Liver (tissue), 9 donors: ENCODE results near the gene IGSF3. TPM values are rescaled to one million over a fixed set of nuclear protein-coding genes. Genes with fewer than 3 reads are reported as not detected.

Experiments
- DNase-seq: peaks from one replicate; pipeline ENCODE4 v3.0.0-alpha.2; 2017; ENCODE audit warnings: low spot score
- H3K27ac ChIP-seq, 2 donors: one replicate each; pipeline ENCODE4 v1.7.0; 2013; ENCODE audit warnings: inconsistent platforms in 2 of 2, low read length in 2 of 2, control low read depth in 1 of 2, low read depth in 1 of 2, mild to moderate bottlenecking in 1 of 2
- H3K27me3 ChIP-seq, 4 donors: one replicate each; pipeline versions ENCODE4 v1.6.1 to v1.7.0; 2013; ENCODE audit warnings: low read length in 3 of 4, inconsistent platforms in 1 of 4, mild to moderate bottlenecking in 1 of 4, moderate library complexity in 1 of 4; ENCODE audit not compliant: control insufficient read depth in 4 of 4, insufficient read depth in 4 of 4
- H3K36me3 ChIP-seq, 4 donors: one replicate each; pipeline versions ENCODE4 v1.6.1 to v1.7.0; 2013; ENCODE audit warnings: low read length in 3 of 4, mild to moderate bottlenecking in 3 of 4, low read depth in 1 of 4, moderate library complexity in 1 of 4; ENCODE audit not compliant: control insufficient read depth in 4 of 4, insufficient read depth in 3 of 4
- H3K4me1 ChIP-seq, 4 donors: one replicate each; pipeline versions ENCODE4 v1.6.1 to v1.7.0; 2013; ENCODE audit warnings: low read length in 3 of 4, mild to moderate bottlenecking in 3 of 4, moderate library complexity in 1 of 4; ENCODE audit not compliant: control insufficient read depth in 4 of 4, insufficient read depth in 4 of 4
- H3K4me3 ChIP-seq, 3 donors: one replicate each; pipeline versions ENCODE4 v1.6.1 to v1.7.0; 2013; ENCODE audit warnings: low read length in 3 of 3, control low read depth in 1 of 3, low read depth in 1 of 3, mild to moderate bottlenecking in 1 of 3
- H3K9ac ChIP-seq, 2 donors: one replicate each; pipeline ENCODE4 v1.7.0; 2013; ENCODE audit warnings: low read length in 2 of 2, mild to moderate bottlenecking in 2 of 2, moderate library complexity in 2 of 2, control low read depth in 1 of 2, low read depth in 1 of 2
- H3K9me3 ChIP-seq, 4 donors: one replicate each; pipeline versions ENCODE4 v1.6.1 to v1.7.0; 2013; ENCODE audit warnings: low read length in 3 of 4; ENCODE audit not compliant: control insufficient read depth in 4 of 4
- ATF3 ChIP-seq: IDR thresholded peaks from 2 replicates; pipeline ENCODE4 v1.6.1; 2016; ENCODE audit warnings: antibody characterized with exemption
- CTCF ChIP-seq: fragments of 150-350 bp; IDR thresholded peaks from 2 replicates; pipeline ENCODE4 v1.5.1; 2017; ENCODE audit warnings: improper control_type of control experiment, low read depth, low read length; ENCODE audit not compliant: missing input control
- EGR1 ChIP-seq, 2 donors: IDR thresholded peaks; 2 replicates each; pipeline ENCODE4 v1.6.1; 2016 to 2018; ENCODE audit warnings: antibody characterized with exemption in 2 of 2, low read depth in 2 of 2
- FOXA1 ChIP-seq: IDR thresholded peaks from 2 replicates; pipeline ENCODE4 v1.6.1; 2016; ENCODE audit warnings: antibody characterized with exemption
- FOXA2 ChIP-seq: IDR thresholded peaks from 2 replicates; pipeline ENCODE4 v1.6.1; 2016; ENCODE audit warnings: antibody characterized with exemption
- GABPA ChIP-seq, 2 donors: IDR thresholded peaks in 1 of 2; conservative IDR thresholded peaks in 1 of 2; 2 replicates each; pipeline ENCODE4 v1.6.1; 2016; ENCODE audit warnings: antibody characterized with exemption in 2 of 2, mild to moderate bottlenecking in 1 of 2, moderate library complexity in 1 of 2
- HNF4A ChIP-seq, 2 donors: conservative IDR thresholded peaks; 2 replicates each; pipeline ENCODE4 v1.6.1; 2016; ENCODE audit warnings: antibody characterized with exemption in 2 of 2, mild to moderate bottlenecking in 2 of 2
- HNF4G ChIP-seq: IDR thresholded peaks from 2 replicates; pipeline ENCODE4 v1.6.1; 2016; ENCODE audit warnings: antibody characterized with exemption
- JUND ChIP-seq, 2 donors: IDR thresholded peaks; 2 replicates each; pipeline ENCODE4 v1.6.1; 2016; ENCODE audit warnings: antibody characterized with exemption in 2 of 2
- NR2F2 ChIP-seq: IDR thresholded peaks from 2 replicates; pipeline ENCODE4 v1.6.1; 2016; ENCODE audit warnings: antibody characterized with exemption
- RAD21 ChIP-seq, 2 donors: IDR thresholded peaks; 2 replicates each; pipeline ENCODE4 v1.6.1; 2016; ENCODE audit warnings: antibody characterized with exemption in 2 of 2, mild to moderate bottlenecking in 2 of 2
- RXRA ChIP-seq, 2 donors: IDR thresholded peaks; 2 replicates each; pipeline ENCODE4 v1.6.1; 2017 to 2018; ENCODE audit warnings: antibody characterized with exemption in 2 of 2, mild to moderate bottlenecking in 1 of 2
- SP1 ChIP-seq: IDR thresholded peaks from 2 replicates; pipeline ENCODE4 v1.6.1; 2018; ENCODE audit warnings: antibody characterized with exemption, mild to moderate bottlenecking
- TAF1 ChIP-seq: conservative IDR thresholded peaks from 2 replicates; pipeline ENCODE4 v1.6.1; 2016; ENCODE audit warnings: antibody characterized with exemption, mild to moderate bottlenecking
- YY1 ChIP-seq: IDR thresholded peaks from 2 replicates; pipeline ENCODE4 v1.6.1; 2016; ENCODE audit warnings: antibody characterized with exemption, mild to moderate bottlenecking
- ZBTB33 ChIP-seq: IDR thresholded peaks from 2 replicates; pipeline ENCODE4 v1.6.1; 2016; ENCODE audit warnings: antibody characterized with exemption
- WGBS: extraction: QIAGEN DNeasy Blood & Tissue Kit; methylation state at CpG from one replicate; pipeline ENCODE4 v1.1.7; 2013; 5-methylcytosine and 5-hydroxymethylcytosine counted together
- polyA plus RNA-seq, 2 donors: library from polyadenylated mRNA; stranded (reverse) in 1 of 2; unstranded in 1 of 2; fragments of 200-250 nt in 1 of 2; fragments of >200 nt in 1 of 2; fragmentation: Nextera tagmentation in 1 of 2; extraction: Ambion mirVana in 1 of 2; gene quantifications; one replicate each; pipeline versions ENCODE4 v1.2.1 to v1.2.3, GENCODE V29; 2013 to 2015
- total RNA-seq, 2 donors: library from RNA; depleted of rRNA; stranded (reverse); fragments of >200 nt; gene quantifications; one replicate each; pipeline ENCODE4 v1.2.3, GENCODE V29; 2014
- TF ChIP-seq, protein P1 (sequence below): IDR thresholded peaks from 2 replicates; pipeline ENCODE4 v1.6.1; 2016; ENCODE audit warnings: antibody characterized with exemption
- TF ChIP-seq, protein P2 (sequence below): IDR thresholded peaks from 2 replicates; pipeline ENCODE4 v1.6.1; 2016; ENCODE audit warnings: antibody characterized with exemption, mild to moderate bottlenecking
- donor health status: healthy.
- donor health status: healthy.
- donor health status: healthy.
- donor health status: healthy.
- donor health status: healthy.

Gene IGSF3
- total and polyA plus RNA-seq, 4 donors = 0.14 to 5.4 (median 0.68) TPM

- WGBS = 86% methylated on average over 2 of the region's 2 CpGs
- Histone ChIP-seq H3K9ac (no peak overlapping the region), H3K4me1 (no peaks in the 10 kb centered on the region), H3K4me3 (no peak overlapping the region), H3K36me3 (no peaks in the 10 kb centered on the region), H3K27ac (no peak overlapping the region), H3K9me3 (no peaks in the 10 kb centered on the region), H3K27me3 (no peaks in the 10 kb centered on the region)
- DNase-seq = no peak
- TF ChIP-seq CTCF (no peak), TAF1 (no peak), YY1 (no peak), FOXA1 (no peak), RAD21 (IDR thresholded peaks at IDR 0.05) (no peak)
- TF ChIP-seq, protein P1, sequence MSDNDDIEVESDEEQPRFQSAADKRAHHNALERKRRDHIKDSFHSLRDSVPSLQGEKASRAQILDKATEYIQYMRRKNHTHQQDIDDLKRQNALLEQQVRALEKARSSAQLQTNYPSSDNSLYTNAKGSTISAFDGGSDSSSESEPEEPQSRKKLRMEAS = no peak
Observed at GRCh38 chr1:116698244-116698595, 30.7 kb upstream of the IGSF3 start.

GRCh38 chr1:116697548-116698243, 30.2 kb upstream of the IGSF3 start:
- H3K36me3 ChIP-seq = no peaks in the 10 kb centered on the region
- no peak overlapping the region for H3K27ac ChIP-seq
- no peak overlapping the region for H3K9ac ChIP-seq
- H3K27me3 ChIP-seq = no peaks in the 10 kb centered on the region
- DNase-seq = peak; percentile 16
- H3K9me3 ChIP-seq = no peaks in the 10 kb centered on the region
- no peak for TF ChIP-seq RAD21 (IDR thresholded peaks at IDR 0.05)
- TF ChIP-seq GABPA (IDR thresholded peaks at IDR 0.05 in 1 of 2, conservative IDR thresholded peaks at IDR 0.05 in 1 of 2) = no peak
- no peak for TF ChIP-seq HNF4A (conservative IDR thresholded peaks at IDR 0.05)
- TF ChIP-seq ATF3 = no peak
- no peak for TF ChIP-seq RXRA (IDR thresholded peaks at IDR 0.05)
- no peak for TF ChIP-seq EGR1 (IDR thresholded peaks at IDR 0.05; ENCODE audit: low read depth in 2 of 2)
- no peak for TF ChIP-seq YY1
- no peak for TF ChIP-seq FOXA1
- TF ChIP-seq FOXA2 = no peak
- no peak for TF ChIP-seq TAF1
- no peak for TF ChIP-seq SP1
- TF ChIP-seq HNF4G = no peak
- TF ChIP-seq CTCF = no peak
- no peak for TF ChIP-seq JUND (IDR thresholded peaks at IDR 0.05)
- TF ChIP-seq, protein P2, sequence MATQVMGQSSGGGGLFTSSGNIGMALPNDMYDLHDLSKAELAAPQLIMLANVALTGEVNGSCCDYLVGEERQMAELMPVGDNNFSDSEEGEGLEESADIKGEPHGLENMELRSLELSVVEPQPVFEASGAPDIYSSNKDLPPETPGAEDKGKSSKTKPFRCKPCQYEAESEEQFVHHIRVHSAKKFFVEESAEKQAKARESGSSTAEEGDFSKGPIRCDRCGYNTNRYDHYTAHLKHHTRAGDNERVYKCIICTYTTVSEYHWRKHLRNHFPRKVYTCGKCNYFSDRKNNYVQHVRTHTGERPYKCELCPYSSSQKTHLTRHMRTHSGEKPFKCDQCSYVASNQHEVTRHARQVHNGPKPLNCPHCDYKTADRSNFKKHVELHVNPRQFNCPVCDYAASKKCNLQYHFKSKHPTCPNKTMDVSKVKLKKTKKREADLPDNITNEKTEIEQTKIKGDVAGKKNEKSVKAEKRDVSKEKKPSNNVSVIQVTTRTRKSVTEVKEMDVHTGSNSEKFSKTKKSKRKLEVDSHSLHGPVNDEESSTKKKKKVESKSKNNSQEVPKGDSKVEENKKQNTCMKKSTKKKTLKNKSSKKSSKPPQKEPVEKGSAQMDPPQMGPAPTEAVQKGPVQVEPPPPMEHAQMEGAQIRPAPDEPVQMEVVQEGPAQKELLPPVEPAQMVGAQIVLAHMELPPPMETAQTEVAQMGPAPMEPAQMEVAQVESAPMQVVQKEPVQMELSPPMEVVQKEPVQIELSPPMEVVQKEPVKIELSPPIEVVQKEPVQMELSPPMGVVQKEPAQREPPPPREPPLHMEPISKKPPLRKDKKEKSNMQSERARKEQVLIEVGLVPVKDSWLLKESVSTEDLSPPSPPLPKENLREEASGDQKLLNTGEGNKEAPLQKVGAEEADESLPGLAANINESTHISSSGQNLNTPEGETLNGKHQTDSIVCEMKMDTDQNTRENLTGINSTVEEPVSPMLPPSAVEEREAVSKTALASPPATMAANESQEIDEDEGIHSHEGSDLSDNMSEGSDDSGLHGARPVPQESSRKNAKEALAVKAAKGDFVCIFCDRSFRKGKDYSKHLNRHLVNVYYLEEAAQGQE = no peak
- TF ChIP-seq ZBTB33 = no peak
- no peak for TF ChIP-seq NR2F2
- H3K4me1 ChIP-seq = no peaks in the 10 kb centered on the region
- 88% methylated on average over 4 of the region's 4 CpGs for WGBS
- H3K4me3 ChIP-seq = no peak overlapping the region
